Neural crest cell (in vitro differentiated cells): ENCODE data around the gene MEF2C. TPM values are rescaled to one million over a fixed set of nuclear protein-coding genes. Genes with fewer than 3 reads are reported as not detected.

Source experiments
- DNase-seq: peaks from one replicate; pipeline ENCODE4 v3.0.0; 2021; ENCODE audit warnings: low read depth, mixed read lengths, low spot score
- H3K27ac Mint-ChIP-seq: one replicate; pipeline ENCODE4 v1.8.0; 2021; ENCODE audit warnings: mild to moderate bottlenecking, mixed read lengths; ENCODE audit not compliant: unreplicated experiment
- H3K27me3 Mint-ChIP-seq: 2 replicates; pipeline ENCODE4 v1.8.0; 2021; ENCODE audit warnings: low read depth, mild to moderate bottlenecking, mixed read lengths
- H3K36me3 Mint-ChIP-seq: 2 replicates; pipeline ENCODE4 v1.8.0; 2021; ENCODE audit warnings: low read depth, mild to moderate bottlenecking, mixed read lengths
- H3K4me1 Mint-ChIP-seq: 2 replicates; pipeline ENCODE4 v1.8.0; 2021; ENCODE audit warnings: mixed read lengths
- H3K4me3 Mint-ChIP-seq: one replicate; pipeline ENCODE4 v1.8.0; 2021; ENCODE audit warnings: mild to moderate bottlenecking, mixed read lengths
- H3K9me3 Mint-ChIP-seq: 2 replicates; pipeline ENCODE4 v1.8.0; 2021; ENCODE audit warnings: mixed read lengths
- CTCF ChIP-seq: fragments of 200-600 bp; sonication (generic); conservative IDR thresholded peaks from 2 replicates; pipeline ENCODE4 v1.5.0; 2021; ENCODE audit warnings: antibody characterized with exemption, mild to moderate bottlenecking
- total RNA-seq: library from RNA; stranded (reverse); gene quantifications from 2 replicates; pipeline ENCODE4 v1.2.1, GENCODE V29; 2021

Gene MEF2C
- total RNA-seq, 1 donor from 2014 or later = 46.0 TPM

GRCh38 chr5:88772831-88773230 lies 110.2 kb downstream of the MEF2C start:
- Mint-ChIP-seq H3K4me3 (no peak overlapping the region), H3K9me3 (peaks cover 3% of the 10 kb centered on the region), H3K27me3 (no peaks in the 10 kb centered on the region), H3K4me1 (peaks cover 12% of the 10 kb centered on the region), H3K27ac (no peak overlapping the region), H3K36me3 (peaks cover 7% of the 10 kb centered on the region)
- no peak for DNase-seq
- TF ChIP-seq CTCF = no peak

GRCh38 chr5:88772047-88772446 lies 110.9 kb downstream of the MEF2C start:
- Mint-ChIP-seq H3K4me3 (no peak overlapping the region), H3K27ac (no peak overlapping the region), H3K36me3 (peaks cover 7% of the 10 kb centered on the region), H3K27me3 (no peaks in the 10 kb centered on the region), H3K4me1 (peaks cover 12% of the 10 kb centered on the region), H3K9me3 (peaks cover 3% of the 10 kb centered on the region)
- DNase-seq = no peak
- TF ChIP-seq CTCF = no peak

- Mint-ChIP-seq H3K4me3 (no peak overlapping the region), H3K27me3 (no peaks in the 10 kb centered on the region), H3K27ac (no peak overlapping the region), H3K4me1 (peaks cover 12% of the 10 kb centered on the region), H3K36me3 (peaks cover 7% of the 10 kb centered on the region), H3K9me3 (peaks cover 3% of the 10 kb centered on the region)
- no peak for DNase-seq
- TF ChIP-seq CTCF = no peak
Observed at GRCh38 chr5:88770276-88771257, 112.4 kb downstream of the MEF2C start.

GRCh38 chr5:88769165-88769564 lies 113.8 kb downstream of the MEF2C start:
- H3K36me3 Mint-ChIP-seq = peaks cover 7% of the 10 kb centered on the region
- H3K27me3 Mint-ChIP-seq = no peaks in the 10 kb centered on the region
- DNase-seq = no peak
- peaks cover 3% of the 10 kb centered on the region for H3K9me3 Mint-ChIP-seq
- no peak for TF ChIP-seq CTCF
- no peak overlapping the region for H3K4me3 Mint-ChIP-seq
- H3K4me1 Mint-ChIP-seq = peaks cover 12% of the 10 kb centered on the region
- no peak overlapping the region for H3K27ac Mint-ChIP-seq

GRCh38 chr5:88768411-88768810 lies 114.6 kb downstream of the MEF2C start:
- Mint-ChIP-seq H3K4me1 (peaks cover 6% of the 10 kb centered on the region), H3K27me3 (no peaks in the 10 kb centered on the region), H3K4me3 (no peak overlapping the region), H3K9me3 (peaks cover 3% of the 10 kb centered on the region), H3K36me3 (peaks cover 4% of the 10 kb centered on the region), H3K27ac (no peak overlapping the region)
- no peak for TF ChIP-seq CTCF
- DNase-seq = no peak
